ENCODE measurements around the gene DGCR8.

DGCR8 gene

DNA sequence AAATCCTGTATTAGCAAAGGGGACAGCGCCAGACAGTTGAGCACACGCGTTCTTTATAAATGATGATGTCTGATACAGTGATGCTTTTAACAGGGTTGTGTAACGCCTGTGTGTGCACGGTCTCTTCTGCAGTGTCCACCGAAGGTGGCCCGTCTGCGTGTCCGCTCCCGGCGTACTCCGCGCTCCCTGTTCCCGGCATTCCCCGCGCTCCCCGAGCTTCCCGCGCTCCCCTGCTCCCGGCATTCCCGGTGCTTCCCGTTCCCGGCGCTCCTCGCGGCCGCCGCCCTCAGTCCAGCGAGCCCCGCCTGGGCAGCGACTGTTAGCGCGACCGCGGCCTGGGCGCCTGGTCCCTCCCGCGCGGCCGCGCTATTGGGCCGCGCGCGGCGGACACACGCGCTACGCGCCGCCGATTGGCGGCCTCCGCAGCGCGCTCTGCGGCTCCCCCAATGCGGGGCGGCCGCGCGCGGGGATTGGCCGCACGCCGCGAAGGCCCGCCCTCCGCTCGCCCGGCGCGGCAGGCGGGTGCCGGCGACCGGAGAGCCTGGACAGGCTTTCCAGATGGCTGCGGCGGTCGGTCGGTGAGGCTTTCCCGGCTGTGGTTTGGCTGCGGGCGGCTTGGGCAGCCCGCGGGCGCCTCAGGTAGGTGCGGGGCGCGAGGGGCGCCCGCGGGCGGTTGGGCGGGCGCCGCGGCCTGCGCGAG, at the start of gene DGCR8:
Gene DGCR8, plus strand, starts transcription at position 497 of the 700 bp plus-strand sequence. CDS start 5,723 bp downstream, outside the sequence.
- in situ Hi-C loops (cut with MboI; ENCODE audit: low sequenced_read_pairs), result no loop called here

DNA sequence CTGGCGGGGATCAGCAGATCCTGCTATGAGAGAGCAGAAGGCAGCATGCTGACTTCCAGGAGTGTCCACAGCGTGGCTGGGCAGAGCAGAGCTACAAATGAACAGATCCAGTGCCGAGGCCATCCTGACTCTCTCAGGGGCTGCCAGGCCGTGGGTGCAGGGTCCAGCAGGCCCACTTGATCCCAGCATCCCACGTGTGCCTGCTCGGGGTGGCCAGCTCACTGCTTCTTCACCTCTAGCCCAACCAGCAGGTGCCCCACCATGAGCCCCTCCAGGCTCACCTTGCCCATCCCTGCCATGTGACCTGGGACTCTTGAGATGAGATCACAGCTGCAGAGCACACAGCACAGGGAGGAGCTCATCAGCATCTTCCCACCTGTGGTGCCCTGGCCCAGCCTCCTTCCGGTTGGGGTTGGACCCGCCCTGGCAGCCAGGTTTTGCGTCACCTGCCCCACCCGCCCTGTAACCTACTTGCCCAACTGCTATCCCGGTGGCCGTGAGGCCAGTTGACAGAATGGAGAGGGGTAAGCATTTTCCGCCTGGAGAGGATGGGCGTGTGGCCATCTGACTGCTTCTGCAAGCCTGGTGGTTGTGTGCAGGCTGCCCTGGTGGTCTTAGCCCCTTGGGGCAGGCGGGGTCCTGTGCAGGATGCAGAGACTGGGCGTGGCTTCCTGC, 48.2 kb upstream of the DGCR8 start:
- in situ Hi-C loops (cut with MboI; ENCODE audit: low sequenced_read_pairs), result no loop called here

DNA sequence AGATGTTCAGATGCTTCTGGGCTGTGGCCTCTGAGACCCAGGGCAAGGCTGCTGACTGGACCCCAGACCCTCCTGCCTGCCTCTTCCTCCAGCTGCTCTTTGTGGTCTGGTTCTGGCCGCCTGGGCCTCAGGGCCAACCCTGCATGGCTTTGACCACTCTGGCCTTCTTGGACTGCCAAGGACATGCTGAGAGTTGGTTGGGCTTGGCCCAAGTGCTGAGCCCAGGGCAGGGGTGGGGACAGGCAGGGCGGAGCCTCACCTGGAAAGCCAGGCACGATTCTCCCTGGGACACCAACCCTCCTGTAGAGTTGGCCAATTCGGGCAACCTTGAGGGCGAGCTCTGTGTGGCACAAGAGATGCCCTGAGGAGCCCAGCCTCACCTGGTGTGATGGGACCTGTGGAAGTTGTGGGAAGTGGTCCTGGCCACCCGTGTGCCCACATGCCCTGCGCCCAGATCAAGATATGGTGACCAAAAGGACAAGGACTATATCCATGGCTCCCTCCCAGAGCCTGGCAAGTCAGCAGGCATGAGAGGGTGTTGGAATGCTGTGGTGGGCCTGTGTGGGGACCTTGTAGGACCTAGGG, 47.5 kb upstream of the DGCR8 start:
- in situ Hi-C loops (cut with MboI; ENCODE audit: low sequenced_read_pairs), result no loop called here

DNA sequence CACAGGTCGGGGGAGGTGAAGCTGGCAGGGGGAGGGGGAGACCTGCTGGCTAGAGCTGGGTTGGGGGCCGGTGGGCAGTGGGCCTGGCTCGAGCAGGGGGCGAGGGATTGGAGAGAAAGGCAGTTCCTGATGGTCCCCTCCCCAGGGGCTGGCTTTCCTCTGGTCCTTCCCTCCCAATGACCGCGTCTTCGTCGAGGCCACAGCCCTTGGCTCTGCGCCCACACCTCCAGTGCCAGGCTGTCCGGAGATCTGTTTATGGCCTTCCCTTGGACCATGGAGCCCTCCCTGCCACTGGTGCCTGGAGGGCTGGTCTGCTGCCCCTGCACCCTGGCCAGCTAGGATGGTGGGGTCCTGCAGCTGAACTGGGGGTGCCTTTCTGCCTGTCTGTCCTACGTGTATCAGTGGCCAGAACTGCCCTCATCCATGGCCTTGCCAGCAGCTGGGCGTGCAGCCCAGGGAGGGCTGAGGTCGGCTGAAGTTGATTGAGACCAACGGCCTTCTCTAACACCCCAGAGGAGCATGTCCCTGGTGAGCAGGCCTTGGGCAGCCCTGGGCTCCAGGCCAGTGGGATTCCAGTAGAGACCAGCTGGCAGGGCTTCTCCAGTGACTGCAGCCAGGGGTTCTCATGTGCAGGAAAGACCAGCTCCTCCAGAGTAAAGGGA, 46.9 kb upstream of the DGCR8 start:
- in situ Hi-C loops (cut with MboI; ENCODE audit: low sequenced_read_pairs), result no loop called here

DNA sequence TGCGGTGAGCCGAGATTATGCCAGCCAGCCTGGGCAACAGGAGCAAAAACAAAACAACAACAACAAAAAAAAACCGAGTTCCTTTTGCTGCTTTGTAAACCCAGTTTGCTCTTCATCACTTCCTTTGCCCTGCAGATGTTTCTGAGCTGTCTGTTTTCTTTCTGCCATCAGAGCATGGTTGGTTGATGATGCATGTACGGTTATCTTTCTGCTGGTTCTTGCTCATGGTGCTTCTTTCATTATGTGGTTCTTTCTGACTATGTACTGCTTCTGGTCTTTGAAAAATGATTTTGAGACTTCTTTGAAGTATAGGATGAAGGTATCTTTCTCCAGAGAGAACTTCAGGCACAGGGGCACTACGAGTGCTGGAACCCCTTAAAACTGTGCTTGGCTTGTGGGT, 45.9 kb upstream of the DGCR8 start:
- in situ Hi-C loops (cut with MboI; ENCODE audit: low sequenced_read_pairs), result no loop called here

DNA sequence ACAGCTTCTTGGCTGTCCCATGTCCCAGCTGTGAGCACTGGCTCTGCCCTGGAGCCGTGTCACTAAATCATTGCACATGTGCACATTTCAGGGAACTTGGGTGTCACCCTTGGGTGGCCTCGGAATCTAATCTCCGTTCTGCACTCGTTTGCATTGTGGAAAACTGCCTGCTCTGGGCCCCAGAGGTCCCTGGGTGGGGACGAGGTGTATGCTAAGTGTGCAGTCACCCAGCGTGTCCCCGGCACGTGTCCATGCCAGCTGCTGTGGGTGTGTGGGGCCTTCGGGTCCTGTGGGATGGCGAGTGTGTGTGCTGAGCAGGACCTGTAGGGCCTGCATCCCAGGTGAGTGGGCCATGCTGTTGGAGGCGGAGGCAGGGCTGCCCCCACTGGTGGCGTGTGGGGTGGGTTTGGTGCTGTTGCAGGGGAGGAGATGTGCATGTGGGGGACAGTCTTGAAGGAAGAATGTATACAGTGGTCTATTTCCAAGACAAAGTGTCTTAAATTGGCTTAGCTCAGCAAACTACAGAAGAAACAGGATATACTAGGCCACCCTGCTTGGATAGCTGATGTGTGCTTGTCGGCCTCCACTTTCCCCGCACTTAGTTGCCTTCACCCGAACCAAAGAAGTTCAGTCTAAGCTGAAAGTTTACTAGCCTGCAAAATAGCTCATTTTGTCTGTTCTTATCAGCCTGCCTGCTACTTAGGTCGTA, 44.5 kb upstream of the DGCR8 start:
- in situ Hi-C loops (cut with MboI; ENCODE audit: low sequenced_read_pairs), result no loop called here

DNA sequence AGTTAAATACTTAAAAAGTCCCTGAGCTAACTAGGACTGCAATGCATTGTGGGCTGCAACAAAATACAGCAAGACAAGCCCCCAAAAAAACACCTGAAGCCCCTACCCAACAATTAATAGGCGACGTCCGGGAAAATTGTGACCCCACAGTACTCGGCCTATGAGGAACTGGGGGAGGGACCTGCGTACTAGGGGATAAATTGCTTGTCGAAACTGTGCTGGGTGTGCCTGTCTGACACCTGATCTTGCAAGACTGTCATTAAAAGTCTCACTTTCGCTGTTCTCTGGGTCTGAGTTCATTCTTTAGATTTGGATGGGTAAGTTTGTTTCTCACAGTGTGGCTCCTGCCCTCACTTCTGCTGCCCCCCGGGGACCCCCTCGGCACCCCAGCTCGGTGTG, 44.0 kb upstream of the DGCR8 start:
- in situ Hi-C loops (cut with MboI; ENCODE audit: low sequenced_read_pairs), result no loop called here

DNA sequence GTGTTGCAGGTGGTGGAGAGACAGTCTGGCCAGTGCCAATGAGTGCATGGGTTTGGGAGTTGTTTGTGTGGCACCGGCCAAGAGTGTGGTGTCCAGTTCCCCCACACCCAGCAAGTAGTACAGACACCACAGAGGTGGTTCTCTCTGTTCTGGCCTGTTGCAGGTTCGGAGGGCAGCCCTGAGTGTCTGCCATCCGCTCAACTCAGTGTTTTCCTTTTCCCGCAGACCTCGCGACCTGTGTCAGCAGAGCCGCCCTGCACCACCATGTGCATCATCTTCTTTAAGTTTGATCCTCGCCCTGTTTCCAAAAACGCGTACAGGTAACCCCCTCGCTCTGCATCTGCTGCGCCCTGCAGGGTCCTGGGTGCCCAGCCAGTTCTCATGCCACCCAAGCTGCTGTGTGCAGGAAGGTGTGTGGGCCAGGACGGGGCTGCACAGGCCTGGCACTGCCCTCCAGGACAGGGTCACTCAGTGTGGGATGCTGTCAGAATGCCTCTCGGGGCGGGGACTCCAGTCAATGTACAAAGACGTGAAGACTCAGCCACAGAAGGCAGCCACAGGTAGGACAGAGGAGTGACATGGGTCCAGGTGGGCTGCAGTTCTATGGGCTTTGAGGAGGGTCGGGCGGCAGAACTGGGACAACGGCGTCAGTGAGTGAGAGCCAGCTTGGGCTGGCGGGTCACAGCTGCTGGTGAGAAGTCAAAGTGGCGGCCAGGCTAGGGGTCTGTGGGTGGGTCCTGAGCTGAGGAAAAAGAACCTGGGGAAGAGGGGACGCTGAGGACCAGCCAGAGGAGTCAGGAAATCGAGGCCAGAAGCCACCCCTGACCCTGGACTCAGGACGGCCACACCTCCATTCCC, 43.3 kb upstream of the DGCR8 start:
- in situ Hi-C loops (cut with MboI; ENCODE audit: low sequenced_read_pairs), result no loop called here

DNA sequence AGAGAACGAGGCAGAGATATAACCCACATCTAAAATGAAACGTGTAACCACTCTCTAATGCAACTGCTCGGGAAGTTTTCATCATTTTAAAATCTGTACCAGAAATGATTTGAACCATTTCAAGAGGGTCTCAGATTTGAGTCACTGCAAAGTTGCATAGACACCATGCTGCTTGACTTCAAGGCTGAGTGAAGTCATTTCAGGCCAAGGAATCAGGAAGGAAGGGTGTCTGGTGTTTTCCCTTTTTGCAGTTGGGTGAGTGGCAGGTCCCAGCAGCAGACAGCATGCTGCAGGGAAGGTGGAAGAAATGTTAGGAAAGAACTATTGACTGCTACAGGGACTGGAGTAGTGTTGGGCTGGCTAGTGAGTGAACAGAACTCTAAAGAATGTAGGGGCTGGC, 42.6 kb upstream of the DGCR8 start:
- in situ Hi-C loops (cut with MboI; ENCODE audit: low sequenced_read_pairs), result no loop called here

DNA sequence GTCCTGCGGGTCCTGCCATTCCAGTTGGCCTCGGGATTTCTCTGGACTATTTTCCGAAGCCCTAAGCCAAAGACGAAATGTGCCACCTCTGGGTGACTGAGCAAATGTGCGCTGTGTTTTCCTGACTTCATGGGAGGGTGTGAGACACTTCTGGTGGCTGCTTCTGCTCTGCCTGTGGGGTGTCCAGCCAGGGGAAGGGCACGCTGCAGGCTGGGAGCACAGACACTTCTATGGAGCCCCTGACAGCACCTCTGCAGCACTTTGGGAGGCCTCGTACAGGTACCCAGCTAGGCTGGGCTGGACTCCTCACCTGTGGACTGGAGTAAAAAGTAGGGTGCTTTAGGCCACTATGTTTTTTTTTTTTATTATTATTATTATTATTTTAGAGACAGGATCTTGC, 41.5 kb upstream of the DGCR8 start:
- in situ Hi-C loops (cut with MboI; ENCODE audit: low sequenced_read_pairs), result no loop called here

DNA sequence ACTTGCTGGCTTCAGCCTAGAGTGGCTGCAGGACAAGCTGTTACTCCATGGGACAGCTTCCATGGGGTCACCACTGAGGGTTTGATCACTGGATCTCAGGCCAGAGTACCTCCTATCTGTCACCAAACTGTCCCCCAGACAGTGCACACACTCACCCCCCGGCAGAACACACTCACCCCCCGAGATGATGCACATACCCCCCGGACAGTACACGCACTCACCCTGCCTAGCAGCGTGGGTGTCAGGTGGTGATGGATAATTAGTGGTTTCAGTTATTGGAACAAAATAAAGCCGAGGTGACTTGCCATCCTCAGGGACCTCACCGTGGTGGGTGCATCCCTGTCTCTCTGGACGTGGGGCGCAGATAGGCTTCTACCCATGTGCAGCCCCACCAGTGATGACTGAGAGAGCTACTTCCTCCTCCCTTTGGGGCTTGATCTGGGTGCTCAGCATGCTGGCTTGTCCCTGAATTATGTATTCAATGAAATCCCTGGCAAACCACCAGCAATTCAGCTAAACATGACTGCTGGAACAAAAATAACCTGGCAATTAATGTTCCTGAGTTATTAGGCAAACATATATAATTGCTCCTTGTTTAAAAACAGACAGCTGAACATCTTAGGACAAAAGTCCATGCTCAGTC, 40.2 kb upstream of the DGCR8 start:
- in situ Hi-C loops (cut with MboI; ENCODE audit: low sequenced_read_pairs), result no loop called here

DNA sequence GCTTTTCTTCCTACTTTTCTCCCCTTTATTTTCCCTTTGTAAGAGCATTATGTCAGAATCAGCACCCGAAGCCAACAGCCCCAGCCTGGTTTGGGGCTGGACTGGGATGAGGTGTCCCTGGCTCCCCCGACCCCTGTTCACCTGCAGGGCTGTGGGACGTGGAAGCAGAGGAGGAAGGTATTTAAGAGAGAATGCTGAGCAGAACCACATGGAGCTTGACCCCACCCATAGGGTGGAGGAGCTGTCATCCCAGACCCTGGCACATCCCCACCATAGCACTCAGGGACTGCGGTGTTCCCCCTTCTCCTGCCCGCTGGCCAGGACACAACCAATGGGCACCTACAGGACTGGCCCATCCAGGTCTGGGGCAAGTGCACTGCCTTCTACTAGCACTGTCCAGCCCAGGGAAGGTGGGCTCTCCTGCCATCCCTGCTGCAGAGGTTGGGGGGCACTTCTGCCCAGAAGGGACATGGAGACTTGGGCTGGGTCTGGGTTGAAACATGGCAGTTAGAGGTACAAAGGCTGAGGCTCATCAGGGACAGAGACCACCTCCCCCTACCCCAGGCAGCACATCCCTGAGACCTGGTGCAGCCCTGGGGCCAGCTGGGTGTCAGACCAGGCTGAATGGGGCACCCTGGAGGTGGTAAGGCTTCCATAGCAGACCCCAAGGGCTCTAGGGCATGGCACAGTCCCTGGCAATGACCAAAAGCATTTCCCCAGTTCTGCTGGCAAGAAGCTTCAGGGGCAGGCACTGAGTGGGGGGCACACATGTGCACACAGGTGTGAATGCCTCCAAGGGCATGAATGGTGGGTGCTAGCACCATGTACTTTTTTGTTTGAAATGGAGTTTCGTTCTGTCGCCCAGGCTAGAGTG, 39.5 kb upstream of the DGCR8 start:
- in situ Hi-C loops (cut with MboI; ENCODE audit: low sequenced_read_pairs), result no loop called here

DNA sequence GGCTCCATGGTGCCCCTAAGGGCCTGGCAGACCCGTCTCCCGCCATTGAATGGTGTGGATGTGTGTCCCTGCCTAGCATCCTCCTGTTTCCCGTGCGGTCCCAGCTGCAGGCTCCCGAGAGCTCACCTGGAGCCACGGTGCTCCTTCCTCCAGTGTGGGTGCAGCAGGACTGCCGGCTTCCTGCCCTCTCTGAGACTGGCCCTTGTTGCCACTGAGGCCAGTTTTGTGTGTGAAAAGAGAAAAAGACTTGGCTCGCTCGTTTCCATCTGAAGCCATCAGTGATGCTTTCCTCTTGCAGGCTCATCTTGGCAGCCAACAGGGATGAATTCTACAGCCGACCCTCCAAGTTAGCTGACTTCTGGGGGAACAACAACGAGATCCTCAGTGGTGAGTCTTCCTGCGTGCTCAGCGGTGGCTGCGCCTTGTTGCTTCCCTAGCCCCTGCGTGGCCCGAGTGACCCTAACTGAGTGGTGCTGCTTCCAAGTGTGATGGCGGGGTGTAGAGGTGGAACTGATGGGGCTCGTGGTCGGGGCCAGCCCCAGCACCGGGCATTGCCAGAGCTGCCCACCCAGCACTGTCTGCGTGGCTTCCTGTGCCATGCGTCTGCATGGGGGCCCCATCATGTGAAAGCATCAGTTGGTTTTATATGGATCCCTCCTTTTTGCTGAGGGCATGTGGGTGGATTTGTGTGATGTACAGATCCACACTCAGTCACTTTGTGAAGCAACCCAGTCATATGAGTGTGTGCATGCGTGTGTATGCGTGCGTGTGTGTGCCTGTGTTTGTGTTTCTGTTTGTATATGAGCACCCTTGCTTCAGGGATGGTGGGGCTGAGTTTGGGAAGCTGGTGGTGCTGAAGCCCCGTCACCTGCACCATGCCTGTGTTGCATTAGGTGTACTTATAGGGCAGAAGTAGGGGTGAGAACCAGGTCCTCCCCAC, 36.7 kb upstream of the DGCR8 start:
- in situ Hi-C loops (cut with MboI; ENCODE audit: low sequenced_read_pairs), result no loop called here

DNA sequence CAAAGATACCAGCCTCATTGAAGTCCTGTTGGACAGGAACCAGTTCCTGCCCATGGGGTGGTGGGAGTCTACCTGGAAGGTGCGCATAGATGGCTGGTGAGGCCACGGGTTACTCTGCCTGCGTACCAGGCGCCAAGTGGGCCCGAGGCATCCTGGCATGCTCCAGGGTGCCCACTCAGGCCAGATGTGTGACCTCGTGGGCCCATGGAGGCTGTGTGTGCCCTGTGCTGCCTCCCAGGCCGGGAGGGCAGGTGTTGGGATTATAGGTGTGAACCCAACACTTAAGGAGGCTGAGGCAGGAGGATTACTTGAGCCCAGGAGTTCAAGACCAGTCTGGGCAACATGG, 36.1 kb upstream of the DGCR8 start:
- in situ Hi-C loops (cut with MboI; ENCODE audit: low sequenced_read_pairs), result no loop called here

DNA sequence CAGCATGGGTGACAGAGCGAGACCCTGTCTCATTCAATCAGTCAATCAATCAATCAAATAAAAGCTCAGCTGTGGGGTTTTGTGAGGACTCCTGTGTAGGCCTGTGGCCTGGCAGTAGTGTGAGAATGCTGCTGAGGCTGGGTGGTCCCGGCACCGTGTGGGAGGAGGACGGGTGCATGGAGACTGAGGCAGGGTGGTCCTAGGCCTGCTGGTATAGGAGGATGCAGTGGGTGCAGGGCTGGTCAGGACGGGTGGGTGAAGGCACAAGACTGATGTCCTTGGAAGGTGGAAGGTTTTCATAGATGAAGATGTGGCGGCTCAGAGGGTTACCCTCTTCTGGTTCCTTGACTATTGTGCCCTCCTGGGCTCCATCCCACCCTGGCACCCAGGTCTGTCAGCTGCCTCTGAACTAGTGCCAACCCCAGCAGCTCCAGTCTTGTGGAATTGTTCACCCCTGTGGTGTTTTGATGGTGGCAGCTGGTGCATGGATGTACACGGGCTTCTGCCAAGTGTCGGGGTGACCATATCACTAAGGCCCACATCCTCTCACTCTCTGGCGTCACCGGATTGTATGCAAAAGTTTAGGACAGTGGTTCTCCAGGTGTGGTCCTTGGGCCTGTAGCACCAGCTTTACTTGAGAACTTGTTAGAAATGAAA, 35.4 kb upstream of the DGCR8 start:
- in situ Hi-C loops (cut with MboI; ENCODE audit: low sequenced_read_pairs), result no loop called here

DNA sequence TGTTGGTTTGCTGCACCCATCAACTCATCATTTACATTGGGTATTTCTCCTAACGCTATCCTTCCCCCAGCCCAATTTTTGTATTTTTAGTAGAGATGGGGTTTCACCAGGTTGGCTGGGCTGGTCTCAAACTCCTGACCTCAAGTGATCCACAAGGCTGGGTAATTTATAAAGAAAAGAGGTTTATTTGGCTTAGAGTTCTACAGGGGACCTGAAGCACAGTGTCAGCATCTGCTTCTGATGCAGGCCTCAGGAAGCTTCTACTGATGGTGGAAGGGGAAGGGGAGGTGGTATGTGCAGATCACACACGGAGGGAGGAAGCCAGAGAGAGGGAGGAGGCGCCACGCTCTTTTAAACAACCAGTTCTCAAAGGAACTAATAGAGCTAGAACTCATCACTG, 33.3 kb upstream of the DGCR8 start:
- in situ Hi-C loops (cut with MboI; ENCODE audit: low sequenced_read_pairs), result no loop called here

DNA sequence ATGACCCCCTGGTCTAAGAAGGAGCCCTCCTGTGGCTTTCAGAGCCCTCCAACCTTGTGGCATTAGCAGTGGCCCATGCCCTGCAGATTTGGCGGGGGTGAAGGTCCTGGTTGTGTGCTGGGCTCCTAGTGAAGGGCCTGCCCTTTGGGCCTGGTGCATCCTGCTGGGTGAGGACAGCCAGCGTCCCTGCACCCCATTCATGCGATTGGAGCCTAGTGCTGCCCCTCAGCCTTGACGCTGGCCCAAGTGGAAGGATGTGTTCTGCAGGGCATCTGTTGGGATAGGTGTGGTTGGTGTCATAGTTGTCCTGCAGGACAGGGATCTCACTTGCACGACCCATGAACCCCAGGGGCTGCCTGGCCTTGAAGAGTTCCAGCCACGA, 28.1 kb upstream of the DGCR8 start:
- in situ Hi-C loops (cut with MboI; ENCODE audit: low sequenced_read_pairs), result no loop called here

Measured in hTERT RPE-1 (cell line).